Choroid plexus epithelial cell (primary cell): ENCODE measurements around the gene BTBD8.

Experiments
- DNase-seq: peaks from one replicate; pipeline ENCODE4 v3.0.0-alpha.2; 2010; ENCODE audit warnings: low read depth
- H3K4me3 ChIP-seq: 2 replicates; pipeline ENCODE4 v1.5.1; 2011; ENCODE audit warnings: low read depth, mild to moderate bottlenecking, control low read depth, low read length, moderate library complexity
- TF ChIP-seq, protein P1 (sequence below): conservative IDR thresholded peaks from 2 replicates; pipeline ENCODE4 v1.5.1; 2011; ENCODE audit warnings: low read depth, mild to moderate bottlenecking, control low read depth, inconsistent platforms, low read length, moderate library complexity

Gene BTBD8

DNA sequence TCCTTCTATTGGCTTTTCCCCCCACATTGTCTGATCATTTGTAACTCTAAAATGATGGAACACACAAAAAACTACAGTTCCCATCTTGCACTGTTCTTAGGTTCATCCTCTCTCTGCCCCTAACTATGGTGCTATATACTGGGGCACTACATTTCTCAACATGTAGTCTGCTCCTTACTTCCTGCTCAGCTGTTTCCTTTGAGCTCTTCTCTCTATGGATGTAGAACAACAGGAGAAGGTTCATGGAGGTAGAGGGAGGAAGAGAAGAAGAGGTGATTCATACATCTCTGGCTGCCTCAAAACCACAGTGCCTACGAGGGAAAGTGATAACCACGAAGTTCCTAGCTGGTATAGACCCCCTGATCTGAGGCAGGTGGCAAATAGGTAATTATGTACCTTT, 130.6 kb downstream of the BTBD8 start:
- TF ChIP-seq, protein P1, sequence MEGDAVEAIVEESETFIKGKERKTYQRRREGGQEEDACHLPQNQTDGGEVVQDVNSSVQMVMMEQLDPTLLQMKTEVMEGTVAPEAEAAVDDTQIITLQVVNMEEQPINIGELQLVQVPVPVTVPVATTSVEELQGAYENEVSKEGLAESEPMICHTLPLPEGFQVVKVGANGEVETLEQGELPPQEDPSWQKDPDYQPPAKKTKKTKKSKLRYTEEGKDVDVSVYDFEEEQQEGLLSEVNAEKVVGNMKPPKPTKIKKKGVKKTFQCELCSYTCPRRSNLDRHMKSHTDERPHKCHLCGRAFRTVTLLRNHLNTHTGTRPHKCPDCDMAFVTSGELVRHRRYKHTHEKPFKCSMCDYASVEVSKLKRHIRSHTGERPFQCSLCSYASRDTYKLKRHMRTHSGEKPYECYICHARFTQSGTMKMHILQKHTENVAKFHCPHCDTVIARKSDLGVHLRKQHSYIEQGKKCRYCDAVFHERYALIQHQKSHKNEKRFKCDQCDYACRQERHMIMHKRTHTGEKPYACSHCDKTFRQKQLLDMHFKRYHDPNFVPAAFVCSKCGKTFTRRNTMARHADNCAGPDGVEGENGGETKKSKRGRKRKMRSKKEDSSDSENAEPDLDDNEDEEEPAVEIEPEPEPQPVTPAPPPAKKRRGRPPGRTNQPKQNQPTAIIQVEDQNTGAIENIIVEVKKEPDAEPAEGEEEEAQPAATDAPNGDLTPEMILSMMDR, result no peak
- H3K4me3 ChIP-seq, result no peak overlapping the region
- DNase-seq, result peak; percentile 64

DNA sequence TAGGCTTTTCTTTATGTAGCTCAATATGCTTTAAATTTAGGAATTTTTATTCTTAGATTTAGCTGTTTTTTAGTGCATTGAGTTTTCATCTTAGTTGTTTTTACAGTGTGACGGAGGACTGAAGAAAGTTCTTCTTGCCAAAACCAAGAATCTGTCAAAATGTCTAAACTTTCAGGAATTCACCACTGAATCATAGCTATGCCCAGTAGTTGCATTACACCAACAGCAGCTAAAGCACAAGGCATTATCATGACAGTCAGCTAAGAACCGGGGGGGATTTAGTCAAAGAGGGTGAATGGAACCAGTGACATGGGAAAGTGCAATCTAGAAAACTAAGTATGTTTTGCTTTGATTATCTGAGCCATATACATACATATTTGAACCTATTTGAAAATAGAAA, 131.0 kb downstream of the BTBD8 start:
- peak; percentile 89 for DNase-seq
- H3K4me3 ChIP-seq, result no peak overlapping the region
- TF ChIP-seq, protein P1, result no peak

DNA sequence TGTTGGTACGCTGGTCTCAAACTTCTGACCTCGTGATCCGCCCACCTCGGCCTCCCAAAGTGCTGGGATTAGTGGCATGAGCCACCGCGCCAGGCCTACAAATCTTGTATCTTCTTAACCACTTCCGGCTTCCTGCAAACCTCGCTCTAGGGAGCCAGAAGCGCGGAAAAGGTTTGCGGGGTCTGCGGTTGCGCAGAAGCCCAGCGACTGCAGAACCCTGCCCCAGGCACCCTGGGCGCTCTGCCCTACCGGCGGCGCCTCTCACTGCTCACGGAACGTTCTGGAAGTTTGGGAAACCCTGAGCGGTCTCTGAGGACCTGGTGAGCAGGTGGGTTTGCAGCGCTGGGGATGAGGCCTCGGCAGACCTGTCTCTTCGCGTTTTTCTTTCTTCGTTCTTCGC, 137.6 kb downstream of the BTBD8 start, which contains the start of gene C1orf146:
TSS of gene C1orf146 (plus strand) at position 195 of the 400 bp plus-strand sequence. CDS start 13,506 bp downstream, outside the sequence.
- no peak within 1 kb of the TSS for H3K4me3 ChIP-seq
- TF ChIP-seq, protein P1, result no peak
- DNase-seq, result no peak

DNA sequence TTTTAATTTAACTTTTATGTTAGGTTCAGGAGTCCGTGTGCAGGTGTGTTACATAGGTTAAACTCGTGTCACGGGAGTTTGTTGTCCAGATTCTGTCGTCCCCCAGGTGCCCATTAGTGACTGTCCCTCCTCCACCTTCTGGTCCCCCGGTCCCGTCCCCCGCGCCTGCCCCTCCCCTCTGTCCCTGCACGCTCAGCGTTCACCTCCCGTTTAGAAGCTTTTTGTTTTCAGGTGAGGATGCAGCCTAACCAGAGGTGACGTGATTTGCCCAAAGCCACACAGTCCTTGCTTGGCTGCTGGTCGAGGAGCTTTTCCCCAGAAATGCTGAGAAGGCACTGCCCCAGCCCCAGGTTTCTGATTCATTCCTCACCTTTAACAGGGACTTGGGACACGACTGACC, 138.4 kb downstream of the BTBD8 start:
- no peak for DNase-seq
- TF ChIP-seq, protein P1, result no peak
- no peak overlapping the region for H3K4me3 ChIP-seq

DNA sequence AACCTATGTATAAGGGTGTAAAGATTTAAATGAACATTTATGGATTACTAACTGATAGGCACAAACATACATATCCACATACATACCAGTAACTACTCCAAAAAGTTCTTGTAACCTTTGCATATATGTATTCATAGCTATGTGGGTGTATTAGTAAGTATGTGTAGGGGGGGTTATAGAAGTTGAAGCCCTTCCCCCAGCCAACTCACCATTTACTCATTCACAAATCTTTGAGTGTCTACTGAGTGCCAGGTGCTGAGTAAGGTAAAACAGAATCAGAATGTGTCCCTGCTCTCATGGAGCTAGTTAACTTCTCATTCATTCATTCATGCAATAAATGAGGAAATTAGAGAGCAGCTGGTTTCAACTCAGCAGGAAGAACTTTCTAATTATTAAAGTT, 138.9 kb downstream of the BTBD8 start:
- DNase-seq, result no peak
- H3K4me3 ChIP-seq, result no peak overlapping the region
- TF ChIP-seq, protein P1, result no peak

DNA sequence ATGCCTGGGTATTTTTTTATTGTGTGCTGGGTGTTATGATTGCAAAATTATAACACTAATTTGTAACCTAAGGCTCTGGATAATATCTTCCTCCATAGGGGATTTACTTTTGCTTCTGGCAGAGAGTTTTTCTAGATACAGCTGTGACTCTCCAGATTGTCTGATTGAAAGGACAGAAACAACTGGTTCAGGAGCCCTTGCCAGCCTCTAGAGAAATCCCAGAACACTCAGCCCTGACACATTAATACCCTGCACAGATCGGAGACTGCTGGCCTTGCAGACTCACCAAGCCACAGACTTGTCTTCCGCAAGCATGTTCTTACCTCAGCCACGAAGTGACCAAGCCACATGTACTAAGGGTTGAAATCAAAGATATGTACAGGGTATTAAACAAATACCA, 148.3 kb downstream of the BTBD8 start:
- TF ChIP-seq, protein P1, result no peak
- DNase-seq, result no peak
- no peak overlapping the region for H3K4me3 ChIP-seq

DNA sequence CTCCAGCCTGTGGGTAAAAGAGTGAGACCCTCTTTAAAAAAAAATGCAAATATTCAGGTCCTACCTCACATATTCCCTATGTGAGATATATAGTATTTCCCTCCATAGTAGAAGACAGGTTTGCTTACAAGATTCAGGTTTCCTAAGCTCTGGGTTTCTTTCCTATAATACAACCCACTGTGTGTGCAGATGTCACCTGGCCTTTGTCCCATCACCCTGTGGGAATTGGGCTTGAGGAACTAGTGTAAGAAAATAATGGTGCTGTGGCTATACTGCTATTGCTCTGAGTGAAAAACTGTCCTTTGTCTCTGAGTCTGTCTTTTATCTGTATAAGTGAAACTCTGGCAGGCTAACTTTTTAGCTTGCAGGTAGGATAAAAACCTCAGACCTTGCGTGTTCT, 150.6 kb downstream of the BTBD8 start:
- TF ChIP-seq, protein P1, result no peak
- DNase-seq, result no peak
- no peak overlapping the region for H3K4me3 ChIP-seq
